Stomach (tissue), 4 donors: ENCODE results near the gene MED15.

Source experiments
- CTCF ChIP-seq, 7 experiments: fragments of 450-650 bp in 4 of 7; fragments of 200-600 bp in 3 of 7; sonication (generic) in 3 of 7; IDR thresholded peaks; one replicate each; pipeline ENCODE4 v1.5.1; 2016 to 2019; ENCODE audit warnings: antibody characterized with exemption in 7 of 7, control low read depth in 2 of 7, mild to moderate bottlenecking in 1 of 7
- POLR2A ChIP-seq, 4 donors: fragments of 450-650 bp; IDR thresholded peaks; one replicate each; pipeline ENCODE4 v1.6.1; 2016; ENCODE audit warnings: antibody characterized with exemption in 4 of 4, control low read depth in 2 of 4, mild to moderate bottlenecking in 1 of 4, moderate library complexity in 1 of 4

GRCh38 chr22:20585639-20586402, 78.4 kb downstream of the MED15 start:
- TF ChIP-seq CTCF (IDR thresholded peaks at IDR 0.05) (no peak), POLR2A (IDR thresholded peaks at IDR 0.05) (no peak)
